ENCODE results near the gene SLC30A1. TPM values are rescaled to one million over a fixed set of nuclear protein-coding genes. Genes with fewer than 3 reads are reported as not detected.

Gene SLC30A1
- total RNA-seq, 6 experiments from 2014 or later, result 23.6 to 27.5 (median 25.7) TPM

DNA sequence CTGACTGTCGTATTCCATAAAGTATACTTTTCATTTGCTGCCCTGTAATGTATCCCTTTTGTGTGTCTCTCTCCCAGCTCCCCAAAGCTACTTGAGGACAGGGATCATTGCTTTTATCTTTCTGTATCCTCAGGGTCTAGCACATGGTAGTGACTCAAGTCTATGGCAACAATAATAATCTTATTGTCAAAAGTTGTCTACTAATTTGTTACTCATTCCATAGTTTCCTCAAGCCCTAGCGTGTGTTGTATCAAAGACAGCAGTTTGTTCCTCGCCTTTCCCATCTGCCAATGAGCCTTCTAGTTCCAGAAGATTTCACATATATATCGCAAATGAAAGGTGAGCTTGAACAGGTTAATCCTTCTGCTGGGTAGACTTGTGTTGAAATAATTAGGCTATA is 9.8 kb upstream of the SLC30A1 start:
- Mint-ChIP-seq H3K9me3 (no peaks in the 10 kb centered on the region), H3K4me3 (no peak overlapping the region), H3K27me3 (ENCODE audit: insufficient read depth) (peaks cover 1% of the 10 kb centered on the region; the same call in 1 of the 2 replicates), H3K4me1 (ENCODE audit: low read depth) (peaks cover 41% of the 10 kb centered on the region), H3K36me3 (ENCODE audit: low read depth) (no peaks in the 10 kb centered on the region), H3K27ac (no peak overlapping the region)
- TF ChIP-seq, protein P1, sequence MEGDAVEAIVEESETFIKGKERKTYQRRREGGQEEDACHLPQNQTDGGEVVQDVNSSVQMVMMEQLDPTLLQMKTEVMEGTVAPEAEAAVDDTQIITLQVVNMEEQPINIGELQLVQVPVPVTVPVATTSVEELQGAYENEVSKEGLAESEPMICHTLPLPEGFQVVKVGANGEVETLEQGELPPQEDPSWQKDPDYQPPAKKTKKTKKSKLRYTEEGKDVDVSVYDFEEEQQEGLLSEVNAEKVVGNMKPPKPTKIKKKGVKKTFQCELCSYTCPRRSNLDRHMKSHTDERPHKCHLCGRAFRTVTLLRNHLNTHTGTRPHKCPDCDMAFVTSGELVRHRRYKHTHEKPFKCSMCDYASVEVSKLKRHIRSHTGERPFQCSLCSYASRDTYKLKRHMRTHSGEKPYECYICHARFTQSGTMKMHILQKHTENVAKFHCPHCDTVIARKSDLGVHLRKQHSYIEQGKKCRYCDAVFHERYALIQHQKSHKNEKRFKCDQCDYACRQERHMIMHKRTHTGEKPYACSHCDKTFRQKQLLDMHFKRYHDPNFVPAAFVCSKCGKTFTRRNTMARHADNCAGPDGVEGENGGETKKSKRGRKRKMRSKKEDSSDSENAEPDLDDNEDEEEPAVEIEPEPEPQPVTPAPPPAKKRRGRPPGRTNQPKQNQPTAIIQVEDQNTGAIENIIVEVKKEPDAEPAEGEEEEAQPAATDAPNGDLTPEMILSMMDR (IDR thresholded peaks at IDR 0.05), result no peak
- no peak for DNase-seq

DNA sequence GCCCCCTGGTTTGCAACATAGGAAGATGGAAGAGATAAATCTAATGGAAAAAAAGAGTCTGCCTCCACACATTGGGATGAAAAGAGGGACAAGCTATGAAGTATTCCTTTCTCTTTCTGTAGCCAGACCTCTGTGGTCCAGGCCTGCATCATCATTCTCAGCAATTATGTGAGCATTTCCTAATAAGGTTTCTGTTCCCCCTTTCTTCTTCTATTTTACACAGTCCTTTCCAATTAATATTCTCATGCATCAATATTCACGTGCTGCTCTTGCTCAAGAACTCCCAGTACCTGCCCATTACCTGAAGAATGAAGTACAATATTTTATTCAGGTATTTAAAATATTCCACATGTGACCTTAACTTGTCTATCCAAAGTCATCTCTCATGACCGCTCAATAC is 8.2 kb upstream of the SLC30A1 start:
- H3K4me3 Mint-ChIP-seq, result no peak overlapping the region
- TF ChIP-seq, protein P1 (IDR thresholded peaks at IDR 0.05), result no peak
- no peaks in the 10 kb centered on the region for H3K36me3 Mint-ChIP-seq (ENCODE audit: low read depth)
- H3K27me3 Mint-ChIP-seq (ENCODE audit: insufficient read depth), result peaks cover 1% of the 10 kb centered on the region; the same call in 1 of the 2 replicates
- DNase-seq, result no peak
- peaks cover 41% of the 10 kb centered on the region for H3K4me1 Mint-ChIP-seq (ENCODE audit: low read depth)
- H3K9me3 Mint-ChIP-seq, result no peaks in the 10 kb centered on the region
- H3K27ac Mint-ChIP-seq, result no peak overlapping the region

DNA sequence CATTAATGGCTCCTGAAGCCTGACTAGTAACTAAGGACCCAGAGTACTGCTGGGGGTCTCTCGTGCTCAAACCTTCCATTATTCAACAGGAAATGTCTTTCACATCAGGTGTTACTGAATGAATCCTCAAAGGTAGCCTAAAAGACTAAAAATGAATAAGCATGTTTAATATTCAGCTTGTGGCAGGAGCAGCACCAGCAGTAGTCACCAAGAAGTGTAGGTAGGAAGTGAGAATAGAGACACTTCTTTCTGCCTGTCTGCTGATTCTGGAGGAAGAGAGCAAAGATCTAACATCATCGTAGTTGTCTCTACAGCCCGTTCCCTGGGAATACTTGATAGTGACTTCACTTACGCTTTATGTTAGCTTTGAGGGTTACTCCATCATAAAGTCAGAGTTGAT is 7.6 kb upstream of the SLC30A1 start:
- no peak overlapping the region for H3K4me3 Mint-ChIP-seq
- peaks cover 1% of the 10 kb centered on the region; the same call in 1 of the 2 replicates for H3K27me3 Mint-ChIP-seq (ENCODE audit: insufficient read depth)
- peaks cover 41% of the 10 kb centered on the region for H3K4me1 Mint-ChIP-seq (ENCODE audit: low read depth)
- no peak overlapping the region for H3K27ac Mint-ChIP-seq
- TF ChIP-seq, protein P1 (IDR thresholded peaks at IDR 0.05), result no peak
- H3K36me3 Mint-ChIP-seq (ENCODE audit: low read depth), result no peaks in the 10 kb centered on the region
- DNase-seq, result no peak
- no peaks in the 10 kb centered on the region for H3K9me3 Mint-ChIP-seq

DNA sequence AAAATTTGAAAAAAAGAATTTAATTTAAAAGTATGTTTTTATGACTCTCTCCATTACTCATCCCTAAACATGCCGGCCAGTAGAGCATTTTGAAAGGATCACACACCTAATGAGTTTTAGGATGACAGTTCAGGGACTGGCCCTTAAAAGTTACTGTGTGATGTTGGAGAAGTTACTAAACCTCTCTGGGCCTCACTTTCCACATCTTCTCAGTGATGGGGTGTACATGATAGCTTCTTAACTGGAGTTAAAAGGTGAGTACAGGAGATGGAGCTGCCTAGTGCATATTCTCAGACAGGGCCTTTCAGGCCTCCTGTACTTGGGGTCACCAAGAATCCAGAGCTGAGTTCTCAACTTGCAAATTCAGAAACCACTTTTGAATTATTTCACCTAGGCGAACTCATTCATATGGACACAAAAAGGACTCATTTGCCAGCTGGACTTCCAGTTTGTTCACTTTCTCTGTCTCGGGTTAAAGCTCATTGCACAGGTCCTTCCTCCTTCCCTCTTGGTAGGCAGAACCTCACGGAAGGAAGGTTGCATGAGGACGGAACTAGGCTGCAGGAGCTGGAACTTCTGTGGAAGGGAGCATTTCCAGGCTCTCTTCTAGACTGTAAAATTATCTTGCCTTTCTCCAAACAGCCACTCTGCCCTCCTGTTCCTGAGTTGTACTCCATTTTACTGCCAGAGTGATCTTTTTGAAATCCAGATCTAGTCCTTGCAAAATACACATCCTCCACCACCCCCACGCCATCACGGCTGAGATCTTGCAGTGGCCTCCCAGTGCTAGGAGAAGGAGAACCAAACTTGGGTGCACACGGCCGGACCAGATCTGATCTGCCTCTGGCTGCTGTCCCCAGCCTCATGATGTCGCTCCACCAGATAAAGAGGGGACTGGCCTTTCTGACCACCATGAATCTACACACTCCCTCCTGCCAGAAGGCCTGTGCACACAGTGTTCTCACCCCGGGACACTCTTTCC is 4.3 kb upstream of the SLC30A1 start:
- peaks cover 48% of the 10 kb centered on the region for H3K4me1 Mint-ChIP-seq (ENCODE audit: low read depth)
- H3K27ac Mint-ChIP-seq, result no peak overlapping the region
- H3K36me3 Mint-ChIP-seq (ENCODE audit: low read depth), result no peaks in the 10 kb centered on the region
- TF ChIP-seq, protein P1 (IDR thresholded peaks at IDR 0.05), result no peak
- no peak overlapping the region for H3K4me3 Mint-ChIP-seq
- no peaks in the 10 kb centered on the region; the same call in 1 of the 2 replicates for H3K27me3 Mint-ChIP-seq (ENCODE audit: insufficient read depth)
- DNase-seq, result no peak
- no peaks in the 10 kb centered on the region for H3K9me3 Mint-ChIP-seq

DNA sequence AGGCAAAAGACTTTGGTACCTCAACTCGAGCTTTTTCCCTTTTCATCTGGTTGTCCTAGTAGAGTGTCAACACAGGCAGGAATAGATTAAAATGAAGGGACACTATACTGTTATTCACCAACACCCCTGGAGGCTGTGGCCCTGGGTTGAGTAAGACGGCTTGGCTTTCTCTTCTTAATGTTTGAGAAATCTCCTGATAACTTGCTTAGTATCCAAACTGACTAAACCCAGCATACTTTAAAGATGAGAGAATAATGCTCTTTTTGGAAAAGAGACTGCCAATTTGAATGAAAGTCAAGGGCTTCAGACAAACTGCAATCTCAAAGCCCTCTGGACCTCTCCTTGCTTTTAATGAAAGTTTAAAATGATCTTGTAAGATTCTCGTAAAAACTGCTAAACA is 2.6 kb upstream of the SLC30A1 start:
- peak overlapping the region; percentile 50 for H3K4me3 Mint-ChIP-seq
- peaks cover 9% of the 10 kb centered on the region for H3K36me3 Mint-ChIP-seq (ENCODE audit: low read depth)
- peaks cover 50% of the 10 kb centered on the region for H3K4me1 Mint-ChIP-seq (ENCODE audit: low read depth)
- peak; percentile 55 for DNase-seq
- peak overlapping the region; percentile 81 for H3K27ac Mint-ChIP-seq
- H3K27me3 Mint-ChIP-seq (ENCODE audit: insufficient read depth), result no peaks in the 10 kb centered on the region; the same call in 1 of the 2 replicates
- TF ChIP-seq, protein P1 (IDR thresholded peaks at IDR 0.05), result no peak
- no peaks in the 10 kb centered on the region for H3K9me3 Mint-ChIP-seq
